Renal cortical epithelial cell (primary cell): ENCODE data around the gene LPAR3. TPM values are rescaled to one million over a fixed set of nuclear protein-coding genes. Genes with fewer than 3 reads are reported as not detected.

Experiments used
- DNase-seq: peaks from one replicate; pipeline ENCODE4 v3.0.0-alpha.2; 2011; ENCODE audit warnings: low read depth
- total RNA-seq: library from RNA; depleted of rRNA; stranded (reverse); fragments of >200 nt; gene quantifications from 2 replicates; pipeline ENCODE4 v1.2.3, GENCODE V29; 2014

The LPAR3 gene
- total RNA-seq, 1 donor from 2014 or later: 0.05 TPM

- no peak for DNase-seq
These were observed 65.5 kb downstream of the LPAR3 start for GRCh38 chr1:84827555-84827954.

GRCh38 chr1:84825161-84825560 lies 67.8 kb downstream of the LPAR3 start:
- DNase-seq: no peak

GRCh38 chr1:84823991-84824390 lies 69.0 kb downstream of the LPAR3 start:
- DNase-seq: no peak

GRCh38 chr1:84823511-84823910 lies 69.5 kb downstream of the LPAR3 start:
- no peak for DNase-seq

GRCh38 chr1:84810343-84810742 lies 82.7 kb downstream of the LPAR3 start:
- DNase-seq: no peak

- DNase-seq: no peak
These were observed 84.0 kb downstream of the LPAR3 start for GRCh38 chr1:84809023-84809422.

- DNase-seq: no peak
These were observed 89.4 kb downstream of the LPAR3 start for GRCh38 chr1:84803604-84804003.

- no peak for DNase-seq
These were observed 90.3 kb downstream of the LPAR3 start for GRCh38 chr1:84802567-84803232.

- DNase-seq: no peak
These were observed 92.6 kb downstream of the LPAR3 start for GRCh38 chr1:84800090-84801073.

GRCh38 chr1:84797603-84798002 lies 95.4 kb downstream of the LPAR3 start:
- DNase-seq: no peak

GRCh38 chr1:84795966-84796600 lies 96.9 kb downstream of the LPAR3 start:
- peak; percentile 43 for DNase-seq

GRCh38 chr1:84795213-84795612 lies 97.8 kb downstream of the LPAR3 start:
- DNase-seq: no peak

GRCh38 chr1:84792421-84792820 lies 100.6 kb downstream of the LPAR3 start:
- DNase-seq: no peak

- DNase-seq: no peak
These were observed 104.0 kb downstream of the LPAR3 start for GRCh38 chr1:84789014-84789413.

GRCh38 chr1:84785271-84786036 lies 107.6 kb downstream of the LPAR3 start:
- no peak for DNase-seq

- DNase-seq: no peak
These were observed 110.1 kb downstream of the LPAR3 start for GRCh38 chr1:84782881-84783280.

- peak; percentile 41 for DNase-seq
These were observed 110.8 kb downstream of the LPAR3 start for GRCh38 chr1:84781946-84782771.

- peak; percentile 89 for DNase-seq
These were observed 112.8 kb downstream of the LPAR3 start for GRCh38 chr1:84780000-84780716.

- no peak for DNase-seq
These were observed 116.4 kb downstream of the LPAR3 start for GRCh38 chr1:84776639-84777038.

- no peak for DNase-seq
These were observed 117.5 kb downstream of the LPAR3 start for GRCh38 chr1:84775535-84775920.
